ENCODE results near the gene GUCA2B.

GRCh38 chr1:42118125-42118524, 35.1 kb upstream of the GUCA2B start:
- TF ChIP-seq POLR2A (IDR thresholded peaks at IDR 0.05) (no peak), CTCF (IDR thresholded peaks at IDR 0.05) (no peak)

All from uterus (tissue), 2 donors.